ENCODE data around the gene FGFR2.

Gene FGFR2

GRCh38 chr10:121598263-121599249 is at the start of gene FGFR2:
TSS of gene FGFR2 (minus strand) at chr10:121598444. CDS start at chr10:121593817, 4,627 bp downstream.
- DNase-seq: no peak

- DNase-seq: no peak
These were observed 49.2 kb upstream of the FGFR2 start for GRCh38 chr10:121647401-121647800.

GRCh38 chr10:121645696-121646095 is 47.5 kb upstream of the FGFR2 start:
- DNase-seq: no peak

- no peak for DNase-seq
These were observed 46.3 kb upstream of the FGFR2 start for GRCh38 chr10:121644501-121644900.

GRCh38 chr10:121640266-121640665 is 42.0 kb upstream of the FGFR2 start:
- DNase-seq: no peak

GRCh38 chr10:121639416-121639815 is 41.2 kb upstream of the FGFR2 start:
- DNase-seq: no peak

GRCh38 chr10:121637437-121637836 is 39.2 kb upstream of the FGFR2 start:
- no peak for DNase-seq

- no peak for DNase-seq
These were observed 34.8 kb upstream of the FGFR2 start for GRCh38 chr10:121633056-121633455.

GRCh38 chr10:121631365-121632029 is 33.3 kb upstream of the FGFR2 start:
- no peak for DNase-seq

GRCh38 chr10:121628859-121629258 is 30.6 kb upstream of the FGFR2 start:
- no peak for DNase-seq

- DNase-seq: no peak
These were observed 29.8 kb upstream of the FGFR2 start for GRCh38 chr10:121627876-121628581.

GRCh38 chr10:121624836-121625486 is 26.7 kb upstream of the FGFR2 start:
- DNase-seq: no peak

GRCh38 chr10:121618906-121619305 is 20.7 kb upstream of the FGFR2 start:
- DNase-seq: no peak

- DNase-seq: no peak
These were observed 18.9 kb upstream of the FGFR2 start for GRCh38 chr10:121617176-121617575.

GRCh38 chr10:121616291-121616690 is 18.0 kb upstream of the FGFR2 start:
- DNase-seq: no peak

GRCh38 chr10:121615836-121616235 is 17.6 kb upstream of the FGFR2 start:
- no peak for DNase-seq

- no peak for DNase-seq
These were observed 17.2 kb upstream of the FGFR2 start for GRCh38 chr10:121615435-121615793.

- DNase-seq: no peak
These were observed 16.6 kb upstream of the FGFR2 start for GRCh38 chr10:121614613-121615434.

GRCh38 chr10:121613456-121613855 is 15.2 kb upstream of the FGFR2 start:
- DNase-seq: no peak

- DNase-seq: no peak
These were observed 13.3 kb upstream of the FGFR2 start for GRCh38 chr10:121611393-121612159.

- no peak for DNase-seq
These were observed 12.6 kb upstream of the FGFR2 start for GRCh38 chr10:121610798-121611323.

Measured in activated CD4-positive, CD25-positive, alpha-beta regulatory T cell treated with anti-CD3 and anti-CD28 coated beads, Interleukin-2, amount 50 U/mL, for 72 hours (primary cell).